Nephron progenitor cell (in vitro differentiated cells): ENCODE measurements around the gene JAG2.

Source experiments
- DNase-seq: peaks from one replicate; pipeline ENCODE4 v3.0.0; 2021
- H3K27ac Mint-ChIP-seq: 2 replicates; pipeline ENCODE4 v1.8.0; 2021; ENCODE audit warnings: mild to moderate bottlenecking, moderate library complexity, mixed read lengths
- H3K27me3 Mint-ChIP-seq: 2 replicates; pipeline ENCODE4 v1.8.0; 2021; ENCODE audit warnings: mild to moderate bottlenecking, low read depth, mixed read lengths; ENCODE audit not compliant: poor library complexity
- H3K36me3 Mint-ChIP-seq: 2 replicates; pipeline ENCODE4 v1.8.0; 2021; ENCODE audit warnings: low read depth, mixed read lengths
- H3K4me1 Mint-ChIP-seq: 2 replicates; pipeline ENCODE4 v1.8.0; 2021; ENCODE audit warnings: mixed read lengths
- H3K4me3 Mint-ChIP-seq: 2 replicates; pipeline ENCODE4 v1.8.0; 2021; ENCODE audit warnings: mild to moderate bottlenecking, moderate library complexity, mixed read lengths
- H3K9me3 Mint-ChIP-seq: 2 replicates; pipeline ENCODE4 v1.8.0; 2021; ENCODE audit warnings: mild to moderate bottlenecking, moderate library complexity, mixed read lengths
- TF ChIP-seq, protein P1 (sequence below): fragments of 200-600 bp; sonication (generic); IDR thresholded peaks from 2 replicates; pipeline ENCODE4 v1.5.0; 2021; ENCODE audit warnings: antibody characterized with exemption

JAG2 gene

GRCh38 chr14:105197211-105197641 lies 28.6 kb upstream of the JAG2 start:
- Mint-ChIP-seq H3K9me3 (no peaks in the 10 kb centered on the region), H3K27me3 (peaks cover 40% of the 10 kb centered on the region), H3K27ac (no peak overlapping the region), H3K4me1 (peaks cover 21% of the 10 kb centered on the region), H3K36me3 (no peaks in the 10 kb centered on the region), H3K4me3 (peak overlapping the region; percentile 47)
- TF ChIP-seq, protein P1, sequence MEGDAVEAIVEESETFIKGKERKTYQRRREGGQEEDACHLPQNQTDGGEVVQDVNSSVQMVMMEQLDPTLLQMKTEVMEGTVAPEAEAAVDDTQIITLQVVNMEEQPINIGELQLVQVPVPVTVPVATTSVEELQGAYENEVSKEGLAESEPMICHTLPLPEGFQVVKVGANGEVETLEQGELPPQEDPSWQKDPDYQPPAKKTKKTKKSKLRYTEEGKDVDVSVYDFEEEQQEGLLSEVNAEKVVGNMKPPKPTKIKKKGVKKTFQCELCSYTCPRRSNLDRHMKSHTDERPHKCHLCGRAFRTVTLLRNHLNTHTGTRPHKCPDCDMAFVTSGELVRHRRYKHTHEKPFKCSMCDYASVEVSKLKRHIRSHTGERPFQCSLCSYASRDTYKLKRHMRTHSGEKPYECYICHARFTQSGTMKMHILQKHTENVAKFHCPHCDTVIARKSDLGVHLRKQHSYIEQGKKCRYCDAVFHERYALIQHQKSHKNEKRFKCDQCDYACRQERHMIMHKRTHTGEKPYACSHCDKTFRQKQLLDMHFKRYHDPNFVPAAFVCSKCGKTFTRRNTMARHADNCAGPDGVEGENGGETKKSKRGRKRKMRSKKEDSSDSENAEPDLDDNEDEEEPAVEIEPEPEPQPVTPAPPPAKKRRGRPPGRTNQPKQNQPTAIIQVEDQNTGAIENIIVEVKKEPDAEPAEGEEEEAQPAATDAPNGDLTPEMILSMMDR: no peak
- no peak for DNase-seq

GRCh38 chr14:105196265-105196960 lies 27.8 kb upstream of the JAG2 start:
- Mint-ChIP-seq H3K4me1 (peaks cover 16% of the 10 kb centered on the region), H3K27ac (no peak overlapping the region), H3K36me3 (no peaks in the 10 kb centered on the region), H3K4me3 (no peak overlapping the region), H3K9me3 (no peaks in the 10 kb centered on the region), H3K27me3 (peaks cover 40% of the 10 kb centered on the region)
- peak; percentile 64 for DNase-seq
- TF ChIP-seq, protein P1: no peak

DNA sequence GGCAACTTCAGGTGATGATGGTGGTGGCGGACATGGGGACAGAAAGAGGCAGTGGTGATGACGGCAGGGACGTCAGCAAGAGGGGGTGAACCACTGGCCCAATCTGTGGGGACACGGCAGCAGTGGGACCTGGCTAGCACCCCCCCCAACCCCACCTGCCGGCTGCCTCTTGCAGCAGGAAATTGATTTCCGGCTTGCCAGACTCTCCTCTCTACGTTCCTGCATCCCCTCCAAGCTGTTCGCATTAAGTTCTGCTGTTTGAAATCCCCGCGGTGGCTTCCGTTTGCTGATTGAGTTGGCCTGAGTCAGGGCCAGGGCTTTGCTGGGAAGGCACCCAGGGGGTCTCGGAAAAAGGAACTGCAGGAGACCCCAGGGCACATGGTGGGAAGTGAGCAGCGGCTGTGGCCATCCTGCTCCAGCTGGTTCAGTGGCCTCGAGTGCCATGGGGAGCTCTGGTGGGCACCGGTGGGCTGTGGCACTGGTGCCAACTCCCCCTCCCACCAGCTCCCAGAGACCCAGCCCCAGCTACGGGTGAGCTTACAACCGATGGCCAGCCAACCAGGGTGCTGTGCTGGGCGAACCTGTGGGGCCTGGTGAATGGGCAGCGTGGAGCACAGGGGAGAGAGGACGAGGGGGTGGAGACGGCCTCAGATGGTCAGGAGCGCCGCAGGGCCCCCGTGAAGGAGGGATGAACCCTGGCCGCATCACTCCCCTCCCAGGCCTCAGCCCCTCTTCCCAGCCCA lies 27.1 kb upstream of the JAG2 start:
- DNase-seq: peak; percentile 30
- Mint-ChIP-seq H3K27me3 (peaks cover 40% of the 10 kb centered on the region), H3K4me3 (peak overlapping the region; percentile 58), H3K9me3 (no peaks in the 10 kb centered on the region), H3K36me3 (no peaks in the 10 kb centered on the region), H3K27ac (no peak overlapping the region), H3K4me1 (peaks cover 16% of the 10 kb centered on the region)
- TF ChIP-seq, protein P1: no peak

DNA sequence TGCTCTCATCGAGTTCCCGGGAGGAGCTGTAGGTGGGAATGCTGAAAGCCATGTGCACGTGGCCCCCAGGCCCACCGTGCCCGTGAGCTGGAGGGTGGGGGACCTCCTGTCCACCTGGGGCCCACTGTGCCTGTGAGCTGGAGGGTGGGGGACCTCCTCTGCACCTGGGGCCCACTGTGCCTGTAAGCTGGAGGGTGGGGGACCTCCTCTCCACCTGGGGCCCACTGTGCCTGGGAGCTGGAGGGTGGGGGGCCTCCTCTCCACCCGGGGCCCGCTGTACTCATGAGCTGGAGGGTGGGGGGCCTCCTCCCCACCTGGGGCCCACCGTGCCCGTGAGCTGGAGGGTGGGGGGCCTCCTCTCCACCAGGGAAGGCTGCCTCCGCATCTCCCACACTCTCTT lies 26.5 kb upstream of the JAG2 start:
- H3K27me3 Mint-ChIP-seq: peaks cover 40% of the 10 kb centered on the region
- TF ChIP-seq, protein P1: no peak
- no peak for DNase-seq
- H3K36me3 Mint-ChIP-seq: no peaks in the 10 kb centered on the region
- H3K27ac Mint-ChIP-seq: no peak overlapping the region
- H3K9me3 Mint-ChIP-seq: no peaks in the 10 kb centered on the region
- peaks cover 16% of the 10 kb centered on the region for H3K4me1 Mint-ChIP-seq
- H3K4me3 Mint-ChIP-seq: peak overlapping the region; percentile 58

- Mint-ChIP-seq H3K27me3 (peaks cover 43% of the 10 kb centered on the region), H3K27ac (no peak overlapping the region), H3K4me3 (no peak overlapping the region), H3K4me1 (peaks cover 12% of the 10 kb centered on the region), H3K36me3 (no peaks in the 10 kb centered on the region), H3K9me3 (peaks cover under 1% of the 10 kb centered on the region)
- no peak for DNase-seq
- TF ChIP-seq, protein P1: no peak
These were observed 25.6 kb upstream of the JAG2 start for GRCh38 chr14:105193916-105194782.
